ENCODE measurements around the gene OR10G7. TPM values are rescaled to one million over a fixed set of nuclear protein-coding genes. Genes with fewer than 3 reads are reported as not detected.

Gene OR10G7
- total and polyA plus RNA-seq, 2 donors (not counting 3 experiments of a cell fraction or from before 2014, with no cell fraction given): not detected

GRCh38 chr11:124078591-124078990 is 37.5 kb upstream of the OR10G7 start:
- no TSS peak for BruUV-seq (replicated peaks)
- Histone ChIP-seq H3K4me3 (replicated peaks in 1 of 3; ENCODE audit: insufficient read depth in 1 of 3, low read depth in 1 of 3, low read length in 3 of 3) (no peak overlapping the region), H3K9me3 (replicated peaks; ENCODE audit: control insufficient read depth, insufficient read depth, low read length) (no peaks in the 10 kb centered on the region), H3K27ac (ENCODE audit: insufficient read depth, low read depth, low read length) (no peak overlapping the region), H3K4me2 (ENCODE audit: insufficient read depth, low read length) (no peak overlapping the region), H3K27me3 (ENCODE audit: control insufficient read depth in 2 of 2, insufficient read depth in 2 of 2, low read length in 2 of 2) (peaks cover 9 to 14% of the 10 kb centered on the region in 2 experiments), H3K36me3 (ENCODE audit: control insufficient read depth in 2 of 2, extremely low read depth in 1 of 2, insufficient read depth in 2 of 2, low read length in 2 of 2) (no peaks in the 10 kb centered on the region), H3K9ac (replicated peaks; ENCODE audit: extremely low read depth, insufficient read depth, low read length) (no peak overlapping the region), H3K79me2 (ENCODE audit: control insufficient read depth, insufficient read depth, low read length) (no peaks in the 10 kb centered on the region), H2AFZ (ENCODE audit: low read depth, low read length) (no peak overlapping the region), H3K9me1 (replicated peaks; ENCODE audit: control insufficient read depth, extremely low read depth, insufficient read depth, low read length) (no peaks in the 10 kb centered on the region), H4K20me1 (replicated peaks; ENCODE audit: control insufficient read depth, extremely low read depth, insufficient read depth, low read length) (no peaks in the 10 kb centered on the region), H3K4me1 (ENCODE audit: control insufficient read depth, extremely low read depth, insufficient read depth, low read length) (peaks cover 8% of the 10 kb centered on the region)
- DNase-seq (ENCODE audit: low read depth, low spot score) (no peak), FAIRE-seq (no peak)
- intact Hi-C loops (cut with micrococcal nuclease): no loop called here
- dilution Hi-C loops (cut with MboI; ENCODE audit: extremely low pct_ligation_motif_present, low sequenced_read_pairs): no loop called here
- POLR2A ChIA-PET: no interaction called here
- CTCF ChIA-PET: interaction anchor here (1.5 kb wide), 1 partner anchor 9 kb away, joined by 6 read pairs; no protein-coding TSS in a partner anchor
- TF ChIP-seq CTCF (IDR thresholded peaks at IDR 0.05; ENCODE audit: extremely low read depth in 1 of 2, insufficient read depth in 1 of 2, low read depth in 1 of 2, low read length in 2 of 2) (no peak), MAX (IDR thresholded peaks at IDR 0.05; ENCODE audit: insufficient read depth, insufficient read length) (no peak), FOS (IDR thresholded peaks at IDR 0.05; ENCODE audit: borderline replicate concordance, insufficient read depth, low read length) (no peak), POLR2A (IDR thresholded peaks at IDR 0.05; ENCODE audit: low read depth, low read length) (no peak)

GRCh38 chr11:124077266-124077665 is 36.1 kb upstream of the OR10G7 start:
- CTCF ChIA-PET: interaction anchor here (1.5 to 4.8 kb wide), 2 partner anchors 8 to 117 kb away, joined by 6 to 38 read pairs; no protein-coding TSS in a partner anchor
- dilution Hi-C loops (cut with MboI; ENCODE audit: extremely low pct_ligation_motif_present, low sequenced_read_pairs): no loop called here
- no TSS peak for BruUV-seq (replicated peaks)
- Histone ChIP-seq H3K9me1 (replicated peaks; ENCODE audit: control insufficient read depth, extremely low read depth, insufficient read depth, low read length) (no peaks in the 10 kb centered on the region), H4K20me1 (replicated peaks; ENCODE audit: control insufficient read depth, extremely low read depth, insufficient read depth, low read length) (no peaks in the 10 kb centered on the region), H3K9me3 (replicated peaks; ENCODE audit: control insufficient read depth, insufficient read depth, low read length) (no peaks in the 10 kb centered on the region), H3K4me1 (ENCODE audit: control insufficient read depth, extremely low read depth, insufficient read depth, low read length) (peaks cover 8% of the 10 kb centered on the region), H3K4me3 (replicated peaks in 1 of 3; ENCODE audit: insufficient read depth in 1 of 3, low read depth in 1 of 3, low read length in 3 of 3) (no peak overlapping the region), H3K9ac (replicated peaks; ENCODE audit: extremely low read depth, insufficient read depth, low read length) (no peak overlapping the region), H3K36me3 (ENCODE audit: control insufficient read depth in 2 of 2, extremely low read depth in 1 of 2, insufficient read depth in 2 of 2, low read length in 2 of 2) (no peaks in the 10 kb centered on the region), H3K79me2 (ENCODE audit: control insufficient read depth, insufficient read depth, low read length) (no peaks in the 10 kb centered on the region), H3K27me3 (ENCODE audit: control insufficient read depth in 2 of 2, insufficient read depth in 2 of 2, low read length in 2 of 2) (peaks cover 9 to 11% of the 10 kb centered on the region in 2 experiments), H2AFZ (ENCODE audit: low read depth, low read length) (no peak overlapping the region), H3K27ac (ENCODE audit: insufficient read depth, low read depth, low read length) (no peak overlapping the region), H3K4me2 (ENCODE audit: insufficient read depth, low read length) (no peak overlapping the region)
- TF ChIP-seq CTCF (IDR thresholded peaks at IDR 0.05; ENCODE audit: extremely low read depth in 1 of 2, insufficient read depth in 1 of 2, low read depth in 1 of 2, low read length in 2 of 2) (no peak), POLR2AphosphoS5 (IDR thresholded peaks at IDR 0.05; ENCODE audit: insufficient read depth, low read depth, low read length) (no peak), MAX (IDR thresholded peaks at IDR 0.05; ENCODE audit: insufficient read depth, insufficient read length) (no peak)
- POLR2A ChIA-PET: no interaction called here
- FAIRE-seq: no peak
- intact Hi-C loops (cut with micrococcal nuclease): no loop called here
- DNase-seq (ENCODE audit: low read depth, low spot score): no peak

All from endothelial cell of umbilical vein (primary cell).